MCF 10A (cell line): ENCODE data around the gene HNF4A. TPM values are rescaled to one million over a fixed set of nuclear protein-coding genes. Genes with fewer than 3 reads are reported as not detected.

ENCODE experiments used
- BruUV-seq: library from RNA; stranded (reverse); fragments of 400-500 nt; replicated peaks from 2 replicates; lab custom pipeline; 2021; lab: Mats Ljungman, UMichigan
- CTCF ChIA-PET: fragments of 300-600 bp; sonication (Branson Sonifier 250); formaldehyde crosslinking; extraction: SDS; loops from one replicate; lab custom pipeline; 2021; ENCODE audit warnings: antibody characterized with exemption, inconsistent platforms; lab: Yijun Ruan, JAX
- POLR2A ChIA-PET: fragments of 300-600, 350-650 bp; sonication (Branson Sonifier 250); formaldehyde crosslinking; extraction: SDS; loops from one replicate; lab custom pipeline; 2020; ENCODE audit warnings: antibody characterized with exemption, inconsistent platforms; lab: Yijun Ruan, JAX
- DNase-seq: peaks from one replicate; pipeline ENCODE4 v3.0.0-alpha.2; 2018; ENCODE audit not compliant: unreplicated experiment
- H3K27ac Mint-ChIP-seq: one replicate; pipeline ENCODE4 v1.8.0; 2022; ENCODE audit warnings: mild to moderate bottlenecking, low read depth, mixed read lengths; ENCODE audit not compliant: unreplicated experiment
- H3K27me3 Mint-ChIP-seq: one replicate; pipeline ENCODE4 v1.8.0; 2022; ENCODE audit warnings: mixed read lengths; ENCODE audit not compliant: insufficient read depth, unreplicated experiment
- H3K36me3 Mint-ChIP-seq: one replicate; pipeline ENCODE4 v1.8.0; 2022; ENCODE audit warnings: mild to moderate bottlenecking, moderate library complexity, mixed read lengths; ENCODE audit not compliant: insufficient read depth, unreplicated experiment
- H3K4me1 Mint-ChIP-seq: one replicate; pipeline ENCODE4 v1.8.0; 2022; ENCODE audit warnings: mixed read lengths; ENCODE audit not compliant: insufficient read depth, unreplicated experiment
- H3K4me3 Mint-ChIP-seq: one replicate; pipeline ENCODE4 v1.8.0; 2022; ENCODE audit warnings: mild to moderate bottlenecking, moderate library complexity, mixed read lengths; ENCODE audit not compliant: unreplicated experiment
- H3K9me3 Mint-ChIP-seq: one replicate; pipeline ENCODE4 v1.8.0; 2022; ENCODE audit warnings: mixed read lengths; ENCODE audit not compliant: unreplicated experiment
- intact Hi-C: fragments of 100-400 bp; cut with micrococcal nuclease; formaldehyde crosslinking; loops from 2 replicates; pipeline ENCODE4 v1.14.1; 2022
- total RNA-seq: library from RNA; stranded (reverse); gene quantifications from 2 replicates; pipeline ENCODE4 v1.2.3, GENCODE V29; 2022
- TF ChIP-seq, protein P1 (sequence below): fragments of 200-600 bp; IDR thresholded peaks from one replicate; pipeline ENCODE4 v1.8.0; 2022; ENCODE audit warnings: antibody characterized with exemption, mild to moderate bottlenecking; ENCODE audit not compliant: unreplicated experiment

Gene HNF4A
- total RNA-seq, 1 experiment from 2014 or later, result not detected

DNA sequence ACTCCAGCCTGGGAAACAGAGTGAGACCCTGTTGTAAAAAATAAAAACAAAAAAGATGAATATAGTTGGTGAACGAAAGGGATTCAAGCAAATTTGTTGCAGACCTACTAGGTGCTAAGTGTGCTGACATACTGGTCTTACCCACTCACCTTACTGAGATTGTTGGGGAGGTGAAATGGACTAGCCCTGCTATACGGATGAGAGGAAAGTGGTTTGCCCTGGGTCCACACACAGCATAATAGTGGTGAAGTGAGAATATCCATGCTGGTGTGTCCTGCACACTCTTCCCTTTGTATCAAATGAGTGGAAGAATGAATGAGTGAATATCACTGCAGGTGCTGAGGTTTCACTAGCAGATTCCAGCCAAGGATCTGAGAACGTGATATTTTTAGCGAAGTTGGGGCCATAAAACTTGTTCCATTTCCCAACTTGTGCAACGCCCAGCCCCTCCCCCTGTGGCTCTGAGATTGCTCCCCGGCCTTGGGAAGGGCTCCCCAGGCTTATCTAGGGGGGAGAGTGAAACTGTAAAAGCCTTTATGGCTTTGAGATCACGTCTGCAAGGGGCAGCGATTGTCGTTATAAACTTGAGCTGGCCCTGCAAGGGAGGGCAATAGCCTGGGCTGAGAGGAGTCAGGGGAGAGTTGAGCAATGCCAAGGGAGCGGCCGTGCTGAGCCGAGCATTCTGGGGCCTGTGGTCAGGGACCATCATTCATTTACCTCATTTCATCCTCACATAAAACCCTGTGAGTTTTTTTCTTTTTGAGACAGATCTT is 87.0 kb downstream of the HNF4A start:
- Mint-ChIP-seq H3K27ac (no peak overlapping the region), H3K27me3 (no peaks in the 10 kb centered on the region), H3K9me3 (no peaks in the 10 kb centered on the region), H3K4me1 (peaks cover 26% of the 10 kb centered on the region), H3K4me3 (no peak overlapping the region), H3K36me3 (no peaks in the 10 kb centered on the region)
- CTCF ChIA-PET, result interaction anchor here (0.5 to 1.4 kb wide), 6 partner anchors 18 to 326 kb away, joined by 3 read pairs; no protein-coding TSS in a partner anchor
- TF ChIP-seq, protein P1, sequence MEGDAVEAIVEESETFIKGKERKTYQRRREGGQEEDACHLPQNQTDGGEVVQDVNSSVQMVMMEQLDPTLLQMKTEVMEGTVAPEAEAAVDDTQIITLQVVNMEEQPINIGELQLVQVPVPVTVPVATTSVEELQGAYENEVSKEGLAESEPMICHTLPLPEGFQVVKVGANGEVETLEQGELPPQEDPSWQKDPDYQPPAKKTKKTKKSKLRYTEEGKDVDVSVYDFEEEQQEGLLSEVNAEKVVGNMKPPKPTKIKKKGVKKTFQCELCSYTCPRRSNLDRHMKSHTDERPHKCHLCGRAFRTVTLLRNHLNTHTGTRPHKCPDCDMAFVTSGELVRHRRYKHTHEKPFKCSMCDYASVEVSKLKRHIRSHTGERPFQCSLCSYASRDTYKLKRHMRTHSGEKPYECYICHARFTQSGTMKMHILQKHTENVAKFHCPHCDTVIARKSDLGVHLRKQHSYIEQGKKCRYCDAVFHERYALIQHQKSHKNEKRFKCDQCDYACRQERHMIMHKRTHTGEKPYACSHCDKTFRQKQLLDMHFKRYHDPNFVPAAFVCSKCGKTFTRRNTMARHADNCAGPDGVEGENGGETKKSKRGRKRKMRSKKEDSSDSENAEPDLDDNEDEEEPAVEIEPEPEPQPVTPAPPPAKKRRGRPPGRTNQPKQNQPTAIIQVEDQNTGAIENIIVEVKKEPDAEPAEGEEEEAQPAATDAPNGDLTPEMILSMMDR, result no peak
- POLR2A ChIA-PET, result interaction anchor here (0.9 to 1.0 kb wide), 2 partner anchors 17 to 19 kb away, joined by 3 to 4 read pairs; no protein-coding TSS in a partner anchor
- BruUV-seq, result no TSS peak
- intact Hi-C loops, result no loop called here
- DNase-seq, result peak; percentile 50

DNA sequence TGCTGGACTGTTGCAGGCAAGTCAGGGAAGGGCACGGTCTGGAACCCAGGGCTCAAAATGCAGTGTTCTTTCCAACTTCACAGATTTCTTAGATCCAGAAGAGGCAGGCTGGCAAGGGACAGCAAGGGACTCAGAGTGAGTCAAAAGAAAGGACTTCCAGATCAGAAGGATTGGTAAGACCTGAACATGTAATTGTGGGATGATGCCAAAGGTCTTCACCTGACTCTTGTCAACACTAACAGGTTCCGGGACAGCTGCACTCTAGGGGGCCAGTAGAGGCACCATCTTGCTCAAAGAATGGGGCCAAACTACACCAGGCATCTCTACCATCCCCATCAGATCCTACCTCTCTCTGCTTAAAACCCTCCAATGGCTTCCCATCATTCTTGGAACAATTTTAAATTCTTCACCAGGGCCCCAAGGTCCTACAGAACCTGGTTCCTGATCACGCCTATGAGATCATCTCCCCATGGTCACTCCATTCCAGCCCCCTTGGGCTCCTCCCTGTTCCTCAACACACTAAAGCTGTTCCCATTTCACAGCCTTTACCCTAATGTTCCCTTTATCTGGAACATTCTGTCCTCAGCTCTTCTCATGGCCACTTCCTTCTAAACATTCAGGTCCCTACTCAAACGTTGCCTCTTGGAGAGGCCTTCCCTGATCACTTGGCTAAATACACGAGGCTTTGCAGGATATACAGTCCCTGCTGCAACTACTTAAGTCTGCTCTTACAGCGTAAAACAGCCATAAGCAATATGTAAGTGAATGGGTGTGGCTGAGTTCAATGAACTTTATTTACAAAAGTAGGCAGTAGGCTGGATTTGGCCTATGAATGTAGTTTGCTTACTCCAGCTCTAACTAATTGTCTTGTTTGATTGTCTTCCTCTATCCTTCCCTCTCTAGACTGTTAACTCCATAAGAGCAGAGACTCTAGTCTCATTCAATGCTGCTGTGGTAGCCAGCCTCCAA is 90.5 kb downstream of the HNF4A start:
- H3K27me3 Mint-ChIP-seq, result no peaks in the 10 kb centered on the region
- TF ChIP-seq, protein P1, result no peak
- no peaks in the 10 kb centered on the region for H3K9me3 Mint-ChIP-seq
- no peak overlapping the region for H3K27ac Mint-ChIP-seq
- intact Hi-C loops, result no loop called here
- ChIA-PET POLR2A (interaction anchor here (1.3 kb wide), 1 partner anchor 9 kb away, joined by 3 read pairs; no protein-coding TSS in a partner anchor), CTCF (interaction anchor here (0.6 to 2.7 kb wide), 5 partner anchors 16 to 426 kb away, joined by 3 to 16 read pairs (median 4); no protein-coding TSS in a partner anchor)
- BruUV-seq, result no TSS peak
- H3K36me3 Mint-ChIP-seq, result no peaks in the 10 kb centered on the region
- H3K4me3 Mint-ChIP-seq, result no peak overlapping the region
- peaks cover 26% of the 10 kb centered on the region for H3K4me1 Mint-ChIP-seq
- DNase-seq, result no peak

DNA sequence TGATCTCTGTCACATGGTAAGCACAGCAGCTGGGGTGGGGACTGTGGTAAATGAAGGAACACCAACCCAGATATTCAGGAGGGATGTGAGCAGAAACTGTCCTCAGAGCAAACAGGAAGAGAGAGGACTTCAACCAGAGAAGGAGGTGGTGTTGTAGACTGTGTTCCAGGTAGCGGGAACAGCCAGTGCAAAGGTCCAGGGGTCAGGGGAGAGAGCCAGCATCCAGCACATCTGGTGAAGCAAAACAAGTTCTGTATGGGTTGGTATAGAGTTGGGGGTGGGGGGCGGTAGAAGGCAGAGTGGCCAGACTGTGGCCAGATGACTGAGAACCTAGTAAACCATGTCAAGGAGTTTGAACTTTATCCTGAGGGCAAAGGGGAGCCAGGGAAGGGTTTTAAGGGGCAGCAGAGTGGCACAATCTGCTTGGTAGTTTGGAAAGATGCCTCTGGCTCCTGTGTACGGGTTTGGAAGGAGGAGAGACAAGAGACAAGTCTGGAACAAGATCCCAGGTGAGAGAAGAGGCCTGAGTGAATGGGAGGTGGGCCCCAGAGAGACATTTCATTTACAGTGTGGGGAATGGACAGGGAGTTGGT is 92.4 kb downstream of the HNF4A start:
- POLR2A ChIA-PET, result no interaction called here
- intact Hi-C loops, result no loop called here
- no peaks in the 10 kb centered on the region for H3K27me3 Mint-ChIP-seq
- H3K27ac Mint-ChIP-seq, result no peak overlapping the region
- H3K4me1 Mint-ChIP-seq, result peaks cover 14% of the 10 kb centered on the region
- no peaks in the 10 kb centered on the region for H3K36me3 Mint-ChIP-seq
- H3K4me3 Mint-ChIP-seq, result no peak overlapping the region
- CTCF ChIA-PET, result interaction anchor here (0.6 to 1.0 kb wide), 4 partner anchors 12 to 230 kb away, joined by 3 to 5 read pairs (median 4); no protein-coding TSS in a partner anchor
- TF ChIP-seq, protein P1, result no peak
- H3K9me3 Mint-ChIP-seq, result no peaks in the 10 kb centered on the region
- BruUV-seq, result no TSS peak
- no peak for DNase-seq
